GM18508 (cell line): ENCODE results near the gene CLDN10.
A peak's percentile ranks its signal among the peaks of the same experiment; 100 is the strongest.
"Not testable (repeated sequence)": the region's sequence is repeated elsewhere in the genome, so short reads cannot be mapped to it uniquely, and the experiment has no call there.

Source experiments
- ATAC-seq: cut with Tn5 transposase; IDR thresholded peaks from one replicate; pipeline ENCODE4 v1.9.1; 2021; ENCODE audit warnings: moderate number of reproducible peaks; ENCODE audit not compliant: insufficient read depth, unreplicated experiment

CLDN10 gene

DNA sequence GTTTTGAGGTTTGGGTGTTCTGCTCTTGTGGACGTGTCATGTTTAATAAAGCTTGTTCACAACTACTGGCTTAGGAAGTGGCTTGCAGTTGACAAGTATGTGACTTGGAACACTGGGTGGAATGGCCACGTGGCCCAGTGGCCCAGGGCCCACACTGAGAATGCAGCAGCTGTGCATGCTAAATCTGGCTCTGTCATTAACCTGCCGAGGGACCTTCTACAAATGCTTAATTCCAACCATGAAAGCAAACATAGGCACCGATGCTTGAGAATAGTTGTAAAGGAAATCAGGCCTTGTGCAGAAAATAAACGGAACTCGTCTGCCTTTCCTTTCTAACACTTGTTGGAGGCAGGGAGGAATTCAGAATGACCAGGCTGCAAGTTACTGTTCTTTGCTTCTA, 11.6 kb upstream of the CLDN10 start:
- no peak for ATAC-seq

DNA sequence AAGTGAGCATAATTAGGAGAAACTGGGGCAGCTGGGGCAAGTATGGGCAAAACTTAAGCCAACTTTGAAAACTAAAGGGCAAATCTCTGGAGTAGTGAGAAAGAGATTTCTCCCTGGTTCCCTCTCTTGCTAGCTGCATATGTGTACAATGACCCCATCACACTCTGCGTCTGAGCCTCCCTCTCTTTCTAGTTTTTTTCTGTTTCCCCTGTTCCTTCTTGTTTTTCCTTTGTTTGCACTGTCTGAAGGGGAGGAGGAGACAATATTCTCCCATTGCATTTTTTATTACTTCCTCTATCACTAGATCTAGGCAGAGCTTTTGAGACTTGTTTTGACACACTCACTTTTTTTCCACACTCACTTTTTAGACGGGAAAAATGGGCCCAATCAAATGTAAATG, 11.2 kb upstream of the CLDN10 start:
- ATAC-seq, result no peak

DNA sequence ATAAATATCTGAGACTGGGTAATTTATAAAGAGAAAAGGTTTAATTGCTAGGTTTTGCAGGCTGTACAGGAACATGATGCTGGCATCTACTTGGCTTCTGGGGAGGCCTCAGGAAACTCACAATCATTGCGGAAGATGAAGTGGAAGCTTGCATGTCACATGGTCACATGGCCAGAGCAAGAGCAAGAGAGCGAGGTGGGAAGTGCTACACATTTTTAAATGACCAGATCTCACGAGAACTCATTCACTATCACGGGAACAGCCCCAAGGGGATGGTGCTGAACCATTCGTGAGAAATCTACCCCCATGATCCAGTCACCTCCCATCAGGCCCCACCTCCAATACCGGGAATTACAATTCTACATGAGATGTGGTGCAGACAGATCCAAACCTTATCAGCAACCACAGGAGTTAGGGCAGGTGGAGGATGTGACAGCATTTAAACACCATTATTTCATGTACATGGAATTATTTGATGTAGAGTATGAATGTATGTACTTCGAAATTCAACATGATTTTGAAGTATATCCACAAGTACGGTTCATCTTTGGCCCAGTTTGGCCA, 10.5 kb upstream of the CLDN10 start:
- ATAC-seq, result no peak

DNA sequence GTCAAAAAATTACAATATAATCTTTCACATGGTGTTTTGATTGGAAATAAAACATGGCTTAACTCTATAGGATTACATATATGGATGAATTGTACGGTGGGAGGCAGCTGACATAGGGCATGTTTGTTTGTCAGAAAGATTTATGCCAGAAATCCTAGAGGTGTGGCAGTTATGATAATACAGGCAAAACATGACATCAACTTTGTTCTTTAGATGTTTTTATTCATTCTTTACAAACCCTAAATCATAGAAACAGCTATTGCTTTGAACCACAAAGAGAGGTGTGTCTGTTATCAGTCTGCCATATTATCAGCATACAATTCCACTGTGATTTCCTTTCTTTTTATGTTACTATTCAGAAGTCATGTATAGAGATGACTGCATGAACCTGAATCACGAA, 8.2 kb upstream of the CLDN10 start:
- ATAC-seq, result no peak

DNA sequence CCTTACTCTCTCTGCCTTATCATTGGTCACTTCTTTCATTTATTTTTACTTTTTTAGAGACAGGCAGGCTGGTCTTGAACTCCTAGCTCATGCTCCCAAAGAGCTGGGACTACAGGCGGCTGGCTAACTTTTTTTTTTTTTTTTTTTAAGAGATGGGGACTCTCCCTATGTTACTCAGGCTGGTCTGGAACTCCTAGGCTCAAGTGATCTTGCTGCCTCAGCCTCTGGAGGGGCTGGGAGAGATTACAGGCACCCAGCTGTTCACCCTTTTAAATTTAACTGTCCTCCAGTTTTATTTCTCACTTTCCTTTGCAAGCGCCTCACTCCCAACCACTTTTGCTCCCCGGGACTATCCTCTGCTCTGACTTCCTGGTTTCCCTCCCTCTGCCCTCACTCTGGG, 5.6 kb upstream of the CLDN10 start:
- ATAC-seq, result no peak

DNA sequence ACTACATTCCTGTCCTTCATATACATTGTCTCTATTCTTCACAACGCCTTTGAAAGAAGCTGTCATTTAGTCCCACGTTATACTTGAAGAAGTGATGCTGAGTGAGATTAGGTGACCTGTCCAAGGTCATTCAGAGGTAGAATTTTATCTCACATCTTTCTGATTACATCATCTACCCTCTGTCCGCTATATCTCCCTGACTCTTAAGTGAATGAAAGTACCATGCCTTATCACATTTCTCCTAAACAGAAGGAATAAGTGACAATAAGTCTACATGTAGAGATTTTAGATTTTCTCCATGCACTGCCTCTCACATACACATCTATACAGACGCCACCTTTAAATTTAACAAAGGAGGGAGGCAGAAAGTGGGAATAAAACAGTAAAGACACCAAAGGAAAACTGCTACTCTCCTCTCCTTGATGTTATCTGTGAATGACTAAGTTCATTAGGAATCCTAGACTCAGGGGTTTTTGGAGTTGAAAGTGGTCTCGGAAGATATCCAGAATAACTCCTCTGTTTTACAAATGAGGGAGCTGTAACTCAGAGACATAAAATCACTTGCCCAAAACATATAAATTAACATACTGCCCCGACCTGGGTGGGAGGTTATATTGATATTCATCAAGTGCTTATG, 4.9 kb upstream of the CLDN10 start:
- ATAC-seq, result no peak

DNA sequence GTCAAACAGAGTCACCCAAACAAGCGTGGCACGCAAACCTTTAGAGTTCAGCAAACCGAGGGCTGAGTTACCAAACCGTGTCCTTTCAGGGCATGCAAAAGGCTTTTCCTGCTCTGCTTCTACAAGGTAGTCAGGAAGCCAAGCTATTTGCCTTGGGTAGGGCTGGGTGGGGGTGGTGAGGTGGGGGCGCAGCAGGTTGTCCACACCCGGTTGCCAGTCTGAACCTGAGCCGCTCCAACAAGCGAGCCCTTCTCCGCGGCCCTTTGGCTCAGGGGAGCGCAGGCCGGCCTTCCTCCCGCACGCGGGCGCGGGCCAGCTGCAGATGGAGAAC, 347 bp upstream of the CLDN10 start:
- ATAC-seq, result no peak

DNA sequence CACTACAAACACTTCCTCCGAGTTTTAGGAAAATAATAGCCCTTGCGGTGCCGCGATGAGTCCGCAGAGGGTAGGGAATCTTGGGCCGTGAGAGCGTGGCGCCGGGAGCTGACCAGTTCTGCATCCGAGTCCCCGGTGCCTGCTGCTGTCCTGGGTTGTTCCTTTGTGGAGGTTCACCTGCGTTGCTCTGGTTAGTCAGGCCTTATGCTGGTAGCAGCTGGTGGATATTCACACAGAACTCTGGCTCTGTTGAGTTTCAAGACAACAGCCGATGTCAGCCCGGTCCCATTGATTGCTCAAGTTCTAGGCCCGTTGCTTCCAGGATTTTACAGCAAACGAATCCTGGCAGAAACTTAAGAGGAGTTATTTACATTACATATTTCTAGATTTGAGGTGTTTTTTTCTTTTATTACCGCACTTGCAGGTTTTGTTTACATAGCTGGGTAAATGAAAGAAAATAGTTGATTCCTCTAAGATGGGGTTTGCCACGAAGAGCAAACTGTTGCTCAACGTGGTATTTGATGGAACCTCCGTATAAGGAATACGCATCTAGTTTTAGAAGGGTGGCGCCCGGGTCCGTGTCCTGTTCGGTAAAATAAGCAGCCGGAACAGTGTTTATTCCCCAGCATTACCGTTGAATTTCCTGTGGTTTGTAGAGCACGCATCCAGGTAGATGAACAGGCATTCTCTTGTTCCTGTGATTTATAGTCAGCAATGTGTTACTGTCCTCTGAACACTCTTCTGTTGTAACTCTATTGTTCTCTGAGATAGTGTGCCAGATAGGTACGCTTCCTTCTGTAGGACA, 1.3 kb downstream of the CLDN10 start:
- ATAC-seq, result no peak

DNA sequence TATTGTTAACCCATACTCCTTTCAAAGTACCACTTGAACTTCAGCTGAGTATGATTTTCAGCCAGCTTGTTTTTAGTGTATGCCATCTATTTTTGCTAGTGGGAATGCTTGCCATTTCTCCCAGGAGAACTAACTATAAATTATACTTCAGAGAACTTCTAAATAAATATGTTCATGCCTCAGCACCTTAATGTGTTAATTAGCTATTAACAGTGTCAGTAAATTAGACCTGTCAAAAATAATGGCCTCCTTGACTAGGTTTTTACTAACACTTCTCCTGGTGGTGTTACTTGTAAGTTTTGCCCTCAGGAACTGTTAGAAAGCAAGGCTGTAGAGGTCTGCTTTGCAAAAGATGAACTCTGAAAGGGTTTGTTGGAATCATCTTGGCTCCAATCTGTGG, 4.5 kb downstream of the CLDN10 start:
- ATAC-seq, result no peak

DNA sequence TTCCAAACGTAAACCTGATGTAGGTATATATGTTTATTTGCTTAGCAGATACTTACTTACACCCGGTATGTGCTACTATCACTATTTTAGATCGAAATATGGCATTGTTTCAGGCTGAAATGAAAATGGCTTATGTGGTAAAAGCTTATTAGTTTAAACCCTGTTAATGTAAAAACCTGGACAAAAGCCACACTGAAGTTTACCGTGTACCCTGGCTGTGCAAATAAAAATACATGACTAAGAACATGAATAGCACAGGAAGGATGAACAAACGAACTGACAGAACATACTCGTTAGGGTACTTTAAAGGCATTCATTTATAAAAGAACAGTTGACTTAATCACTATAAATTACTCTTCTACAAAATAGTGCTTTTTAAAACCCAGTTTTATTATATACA, 6.6 kb downstream of the CLDN10 start:
- no peak for ATAC-seq

DNA sequence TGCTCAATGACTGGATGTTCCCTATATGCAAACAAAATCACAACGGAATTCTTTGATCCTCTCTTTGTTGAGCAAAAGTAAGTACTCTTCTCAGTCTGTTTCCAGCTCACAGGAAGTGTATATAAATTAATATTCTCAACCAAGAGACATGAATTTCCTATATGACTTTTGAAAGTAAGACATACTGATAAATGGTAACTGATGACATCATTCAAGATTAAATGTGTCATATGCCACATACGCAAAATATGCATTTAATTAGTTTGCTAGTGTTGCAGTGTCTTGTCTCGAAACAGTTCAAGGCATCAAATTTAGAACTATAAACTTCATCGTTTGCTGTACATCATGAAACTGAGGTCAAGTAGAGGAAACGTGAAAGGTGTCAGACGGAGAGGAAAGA, 7.9 kb downstream of the CLDN10 start:
- ATAC-seq, result no peak

DNA sequence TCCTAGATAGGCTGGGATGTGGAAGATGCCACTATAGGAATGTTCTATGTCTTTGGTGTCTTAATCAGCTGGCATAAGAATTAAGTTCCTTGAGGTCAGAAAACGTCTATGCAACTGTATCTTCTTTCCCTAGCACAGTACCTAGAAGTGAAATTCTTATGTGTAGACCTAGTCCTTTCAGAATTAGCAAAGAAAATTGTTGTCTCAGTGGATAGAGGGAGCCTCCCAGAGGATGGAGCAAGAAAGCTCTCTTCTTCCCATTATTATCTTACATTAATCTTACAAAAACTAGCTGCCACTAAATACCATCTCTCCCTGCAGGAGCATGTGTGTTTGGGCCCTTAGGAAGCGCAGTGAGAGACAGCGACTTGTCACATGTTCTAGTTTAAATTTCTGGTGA, 11.6 kb downstream of the CLDN10 start:
- no peak for ATAC-seq

DNA sequence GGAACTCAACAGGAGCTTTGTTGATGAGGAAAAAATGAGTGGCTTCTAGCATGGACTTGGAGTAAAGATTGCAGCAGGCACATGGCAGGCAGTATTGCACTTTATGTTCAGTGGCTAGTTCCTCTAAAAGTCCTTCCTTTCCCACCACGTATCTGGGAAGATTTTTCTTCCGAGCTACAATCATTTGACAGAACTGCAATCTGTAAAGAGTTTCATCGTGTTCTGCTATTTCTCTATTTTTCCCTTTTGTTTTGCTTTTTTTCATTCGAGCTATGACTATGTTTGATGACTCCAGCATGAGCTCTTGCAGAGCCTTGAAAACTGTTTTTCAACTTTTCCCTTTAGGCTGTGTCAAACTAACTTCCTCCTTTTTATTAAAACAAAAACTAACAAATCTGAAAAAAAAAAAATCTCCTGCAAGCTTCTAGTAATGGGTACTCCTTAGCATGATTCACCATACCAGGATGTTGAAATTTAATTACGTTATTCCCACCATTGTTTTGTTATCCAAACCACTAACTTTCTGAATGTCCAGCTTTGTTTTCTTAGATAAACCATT, 12.3 kb downstream of the CLDN10 start:
- ATAC-seq, result no peak

DNA sequence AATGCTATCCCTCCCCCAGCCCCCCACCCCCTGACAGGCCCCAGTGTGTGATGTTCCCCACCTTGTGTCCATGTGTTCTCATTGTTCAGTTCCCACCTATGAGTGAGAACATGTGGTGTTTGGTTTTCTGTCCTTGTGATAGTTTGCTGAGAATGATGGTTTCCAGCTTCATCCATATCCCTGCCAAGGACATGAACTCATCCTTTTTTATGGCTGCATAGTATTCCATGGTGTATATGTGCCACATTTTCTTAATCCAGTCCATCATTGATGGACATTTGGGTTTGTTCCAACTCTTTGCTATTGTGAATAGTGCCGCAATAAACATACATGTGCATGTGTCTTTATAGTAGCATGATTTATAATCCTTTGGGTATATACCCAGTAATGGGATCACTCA, 13.2 kb downstream of the CLDN10 start:
- not testable (repeated sequence) for ATAC-seq

DNA sequence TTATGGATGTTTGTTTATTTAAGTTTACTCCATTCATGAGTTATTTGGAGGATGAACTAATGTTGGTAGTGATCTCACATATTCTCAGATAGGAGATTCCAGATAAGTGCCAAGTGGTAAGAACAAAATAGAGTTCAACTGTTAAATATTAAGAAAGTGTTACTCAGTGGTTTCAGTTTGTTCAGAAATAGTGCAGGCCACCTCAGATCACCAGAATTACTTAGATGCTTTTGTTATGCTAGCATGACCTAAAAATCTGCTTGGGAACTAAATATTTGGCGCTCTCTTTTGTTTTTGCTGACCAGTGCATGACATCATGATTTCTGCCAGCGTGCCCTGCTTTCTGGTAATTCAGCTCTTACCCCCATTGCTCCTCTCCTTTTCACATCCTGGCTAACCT, 15.6 kb downstream of the CLDN10 start:
- ATAC-seq, result peak; percentile 44

DNA sequence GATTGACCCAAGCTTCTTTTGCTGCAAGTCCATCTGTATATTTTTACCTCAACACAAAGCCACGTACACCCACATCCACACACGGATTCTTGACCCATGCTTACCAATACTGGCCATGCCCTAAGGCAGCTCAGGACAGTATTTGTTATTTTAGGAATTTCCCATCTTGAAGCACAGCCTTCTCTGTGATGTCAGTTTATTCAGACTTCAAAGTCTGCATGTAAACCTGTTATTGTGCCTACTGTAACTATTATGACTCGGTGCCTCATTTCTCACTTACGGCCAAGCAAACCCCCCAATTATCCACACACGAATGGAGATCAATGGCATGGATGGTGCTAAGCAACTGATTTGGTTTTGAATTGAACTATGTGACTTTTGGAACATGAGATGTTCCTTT, 17.5 kb downstream of the CLDN10 start:
- ATAC-seq, result no peak

DNA sequence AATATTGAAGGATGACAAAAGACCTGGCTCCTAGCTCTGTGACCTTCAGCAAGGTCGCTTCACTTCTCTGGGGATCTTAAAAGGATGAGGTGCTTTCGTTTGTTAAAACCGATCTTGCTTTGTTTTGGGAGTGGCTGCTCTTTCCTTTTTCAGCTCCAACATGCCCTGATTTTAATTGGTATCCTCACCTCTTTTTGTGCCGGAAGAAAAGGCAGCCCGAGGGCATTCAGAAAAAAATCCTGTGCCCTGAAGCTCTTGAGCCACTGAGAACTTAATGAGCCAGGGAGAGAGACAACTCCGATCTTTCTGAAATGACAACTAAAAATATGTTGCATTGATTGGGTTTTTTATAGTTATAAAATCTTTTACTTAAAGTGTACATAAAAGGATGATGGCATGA, 19.4 kb downstream of the CLDN10 start:
- ATAC-seq, result no peak

DNA sequence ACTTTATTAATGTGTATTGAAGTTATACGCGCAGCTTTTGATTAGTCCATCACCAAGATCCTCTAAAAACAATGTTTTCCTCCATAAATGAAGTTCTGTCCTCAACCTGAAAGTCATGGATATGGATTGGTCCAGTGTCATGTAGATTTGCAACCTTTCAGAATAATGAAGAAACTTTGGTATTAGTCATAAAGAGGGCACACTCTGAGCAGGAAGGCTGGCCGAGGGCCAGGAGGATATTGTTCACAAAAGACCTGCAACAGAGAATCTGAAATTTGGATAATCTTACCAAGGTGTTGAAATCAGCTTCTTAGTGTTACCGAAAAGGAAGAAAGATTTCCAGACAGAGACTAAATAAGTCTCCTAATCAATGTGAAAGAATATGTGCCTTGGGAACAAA, 20.7 kb downstream of the CLDN10 start:
- no peak for ATAC-seq

DNA sequence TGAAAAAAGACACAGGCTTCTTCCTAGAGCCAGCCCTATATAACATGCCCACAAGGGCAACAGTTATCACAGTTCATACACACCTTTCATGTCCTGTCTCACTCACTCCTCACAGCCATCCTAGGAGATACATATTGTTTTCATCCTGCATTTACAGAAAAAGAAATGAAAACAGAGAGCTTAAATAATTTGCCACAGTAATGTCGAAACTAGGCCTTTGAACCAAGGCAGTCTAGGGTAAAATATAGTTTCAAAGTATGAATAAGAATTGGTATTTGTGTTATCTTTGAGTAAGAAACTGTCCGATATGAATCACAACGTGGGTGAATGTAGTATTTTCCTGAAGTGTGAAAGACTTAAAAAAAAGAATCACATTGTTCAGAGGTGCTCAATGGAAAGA, 26.8 kb downstream of the CLDN10 start:
- peak; percentile 93 for ATAC-seq

DNA sequence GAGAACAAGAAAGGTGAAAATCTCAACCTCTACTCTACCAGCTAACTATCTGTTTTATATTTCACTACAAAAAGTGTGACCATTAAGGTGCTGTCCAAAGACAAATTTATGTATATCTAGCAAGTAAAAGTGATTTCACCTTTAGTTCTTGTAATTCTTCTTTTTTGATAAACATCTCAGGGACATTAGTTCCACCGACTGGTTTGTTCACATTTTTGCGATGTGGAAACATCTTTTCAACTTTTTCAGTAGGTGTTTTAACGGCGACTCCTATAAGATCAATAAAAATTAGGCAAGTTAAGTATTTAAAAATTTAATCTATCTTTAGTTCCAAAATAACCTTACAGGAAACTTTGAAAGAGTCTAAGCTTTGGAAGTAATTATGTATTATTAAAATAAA, 33.3 kb downstream of the CLDN10 start:
- ATAC-seq, result no peak

DNA sequence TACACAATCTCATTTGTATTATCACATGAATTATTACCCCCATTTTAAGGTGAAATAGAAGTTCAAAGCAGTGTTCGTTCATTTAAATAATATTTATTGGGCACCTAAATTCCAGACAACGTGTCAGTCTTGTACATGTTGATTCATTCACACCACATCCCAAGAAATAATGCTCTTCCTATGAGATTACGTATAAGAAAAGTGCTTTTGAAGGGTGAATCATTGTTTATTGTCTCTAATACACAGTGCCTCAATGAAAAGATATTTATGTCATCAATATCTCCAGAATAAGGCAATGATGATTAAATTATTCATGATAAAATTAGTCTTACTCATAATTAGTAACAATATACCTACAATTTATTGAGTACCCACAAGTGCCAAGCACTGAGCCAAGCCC, 35.6 kb downstream of the CLDN10 start:
- no peak for ATAC-seq

DNA sequence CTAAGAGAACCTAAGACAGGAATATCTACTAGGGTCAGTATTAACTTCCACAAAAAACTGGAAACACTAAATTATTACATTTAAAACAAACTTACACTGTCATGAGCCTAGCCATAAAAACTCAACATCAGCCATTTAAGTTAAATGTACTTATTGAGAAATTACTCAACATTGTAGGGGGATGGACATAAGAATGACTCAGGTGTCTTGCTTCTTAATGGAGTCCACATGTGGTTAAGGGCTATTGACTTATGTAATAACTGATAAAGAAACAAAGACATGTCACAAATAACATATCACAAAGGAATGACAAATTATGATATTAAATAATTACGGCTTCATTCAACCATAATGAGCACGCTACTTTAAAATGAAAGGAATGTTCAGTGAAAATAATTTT, 36.2 kb downstream of the CLDN10 start:
- ATAC-seq, result no peak
